Astrocyte of the cerebellum (primary cell): ENCODE data around the gene PEX16.

Experiments
- DNase-seq: peaks from one replicate; pipeline ENCODE4 v3.0.0-alpha.2; 2011; ENCODE audit warnings: low read depth
- H3K4me3 ChIP-seq: 2 replicates; pipeline ENCODE4 v1.5.1; 2011; ENCODE audit warnings: mild to moderate bottlenecking, low read depth, low read length, moderate library complexity
- in situ Hi-C: cut with HindIII; loops from 2 replicates; pipeline ENCODE4 v1.10.0; 2017; ENCODE audit warnings: low sequenced_read_pairs
- TF ChIP-seq, protein P1 (sequence below): IDR thresholded peaks from 2 replicates; pipeline ENCODE4 v1.5.1; 2012; ENCODE audit warnings: low read length, low read depth, moderate library complexity, mild to moderate bottlenecking; ENCODE audit errors: missing control alignments

Gene PEX16

GRCh38 chr11:45932217-45932616 is 14.5 kb upstream of the PEX16 start:
- H3K4me3 ChIP-seq, result no peak overlapping the region
- DNase-seq, result no peak
- TF ChIP-seq, protein P1, sequence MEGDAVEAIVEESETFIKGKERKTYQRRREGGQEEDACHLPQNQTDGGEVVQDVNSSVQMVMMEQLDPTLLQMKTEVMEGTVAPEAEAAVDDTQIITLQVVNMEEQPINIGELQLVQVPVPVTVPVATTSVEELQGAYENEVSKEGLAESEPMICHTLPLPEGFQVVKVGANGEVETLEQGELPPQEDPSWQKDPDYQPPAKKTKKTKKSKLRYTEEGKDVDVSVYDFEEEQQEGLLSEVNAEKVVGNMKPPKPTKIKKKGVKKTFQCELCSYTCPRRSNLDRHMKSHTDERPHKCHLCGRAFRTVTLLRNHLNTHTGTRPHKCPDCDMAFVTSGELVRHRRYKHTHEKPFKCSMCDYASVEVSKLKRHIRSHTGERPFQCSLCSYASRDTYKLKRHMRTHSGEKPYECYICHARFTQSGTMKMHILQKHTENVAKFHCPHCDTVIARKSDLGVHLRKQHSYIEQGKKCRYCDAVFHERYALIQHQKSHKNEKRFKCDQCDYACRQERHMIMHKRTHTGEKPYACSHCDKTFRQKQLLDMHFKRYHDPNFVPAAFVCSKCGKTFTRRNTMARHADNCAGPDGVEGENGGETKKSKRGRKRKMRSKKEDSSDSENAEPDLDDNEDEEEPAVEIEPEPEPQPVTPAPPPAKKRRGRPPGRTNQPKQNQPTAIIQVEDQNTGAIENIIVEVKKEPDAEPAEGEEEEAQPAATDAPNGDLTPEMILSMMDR, result no peak
- in situ Hi-C loops, result no loop called here

GRCh38 chr11:45931739-45932138 is 14.1 kb upstream of the PEX16 start:
- DNase-seq, result no peak
- TF ChIP-seq, protein P1, result no peak
- H3K4me3 ChIP-seq, result no peak overlapping the region
- in situ Hi-C loops, result no loop called here

GRCh38 chr11:45930951-45931570 is 13.4 kb upstream of the PEX16 start:
- in situ Hi-C loops, result no loop called here
- DNase-seq, result no peak
- H3K4me3 ChIP-seq, result no peak overlapping the region
- TF ChIP-seq, protein P1, result no peak

DNA sequence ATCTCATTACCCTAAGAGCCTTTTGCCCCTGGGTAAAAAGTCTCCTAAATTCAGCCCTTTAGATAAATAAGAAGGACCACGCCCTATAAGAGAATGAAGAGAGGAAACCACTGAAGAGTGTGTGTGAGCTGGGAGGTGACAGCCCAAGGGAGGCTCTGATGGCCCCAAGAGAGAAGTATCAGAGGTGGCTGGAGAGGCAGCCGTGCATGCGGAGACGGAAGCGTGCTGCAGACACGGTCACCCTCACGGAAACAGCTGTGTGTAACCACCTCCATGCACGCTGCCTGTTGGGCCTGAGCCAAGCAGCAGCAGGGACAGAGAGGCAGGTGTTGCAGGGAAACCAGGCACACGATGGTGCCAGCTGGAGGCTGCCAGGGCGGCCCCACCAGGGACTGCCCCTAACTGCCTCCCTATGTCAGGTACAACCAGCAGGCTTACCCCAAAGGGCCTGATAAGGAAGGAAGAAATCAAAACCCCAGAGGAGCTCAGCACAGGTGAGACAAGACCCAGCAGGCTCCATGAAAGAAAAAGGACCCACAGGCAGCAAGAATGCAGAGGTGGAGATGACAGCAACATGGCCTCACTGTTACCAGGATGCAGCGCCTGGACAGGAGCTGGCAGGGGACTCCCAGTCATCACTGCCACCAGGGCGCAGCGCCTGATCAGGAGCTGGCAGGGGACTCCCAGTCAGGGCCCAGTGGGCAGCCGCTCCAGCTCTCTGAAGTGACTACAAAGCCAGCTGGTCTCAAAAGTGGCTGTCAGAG is 12.5 kb upstream of the PEX16 start:
- in situ Hi-C loops, result no loop called here
- no peak for DNase-seq
- TF ChIP-seq, protein P1, result no peak
- no peak overlapping the region for H3K4me3 ChIP-seq

DNA sequence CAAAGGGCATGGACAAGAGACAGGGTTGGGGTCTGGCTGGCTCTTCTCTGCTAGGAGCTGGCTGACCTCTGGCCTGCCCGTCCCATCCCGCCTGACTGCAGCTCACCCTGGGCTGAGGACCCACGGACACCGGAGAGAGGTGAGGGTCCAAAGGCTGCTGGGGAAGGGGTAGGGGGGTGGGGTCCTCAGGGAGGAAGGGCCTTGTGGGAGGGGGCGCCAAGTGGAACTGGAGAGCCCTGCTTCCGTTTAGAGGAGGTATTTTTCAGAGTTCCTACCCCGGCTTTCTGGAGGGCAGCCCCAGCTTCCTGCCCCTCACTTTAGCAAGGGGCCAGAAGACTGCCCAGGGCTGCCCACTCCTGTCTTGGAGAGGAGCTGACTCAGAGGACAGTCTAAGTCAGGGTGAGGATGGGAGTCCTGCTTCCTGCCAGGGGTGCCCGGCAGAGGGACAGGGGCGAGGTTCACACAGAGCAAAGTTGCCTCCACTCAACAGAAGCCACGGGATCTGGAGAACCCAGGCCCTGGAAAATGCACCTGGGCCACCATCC is 11.9 kb upstream of the PEX16 start:
- no peak for DNase-seq
- no peak overlapping the region for H3K4me3 ChIP-seq
- TF ChIP-seq, protein P1, result no peak
- in situ Hi-C loops, result no loop called here

DNA sequence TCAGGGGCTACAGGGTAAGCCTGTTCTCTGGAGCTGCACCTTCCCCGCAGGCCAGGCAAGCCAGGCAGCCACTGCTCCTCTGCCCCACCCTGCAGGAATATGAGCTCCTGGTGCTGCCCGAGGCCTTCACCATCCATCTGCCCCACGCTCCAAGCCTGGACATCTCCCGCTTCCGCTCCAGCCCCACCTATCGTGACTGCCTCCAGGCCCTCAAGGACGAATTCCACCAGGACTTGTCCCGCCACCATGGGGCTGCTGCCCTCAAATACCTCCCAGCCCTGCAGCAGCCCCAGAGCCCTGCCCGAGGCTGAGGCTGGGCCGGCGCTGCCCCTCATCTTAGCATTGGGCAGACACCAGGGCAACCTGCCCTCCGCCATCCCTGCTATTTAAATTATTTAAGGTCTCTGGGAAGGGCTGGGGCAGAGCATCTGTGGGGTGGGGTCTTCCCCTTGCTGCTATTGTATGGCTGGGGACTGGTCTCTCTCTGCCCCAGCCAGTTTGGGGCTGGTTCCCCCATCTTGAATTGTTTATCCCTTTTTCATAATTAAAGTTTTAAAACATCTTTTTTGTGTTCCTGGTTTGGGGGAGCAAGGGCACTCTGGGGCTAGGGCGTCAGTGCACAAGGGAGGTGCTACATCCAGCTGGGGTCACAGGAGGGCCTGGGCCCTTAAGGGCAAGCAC is 11.0 kb upstream of the PEX16 start:
- in situ Hi-C loops, result no loop called here
- TF ChIP-seq, protein P1, result no peak
- no peak overlapping the region for H3K4me3 ChIP-seq
- no peak for DNase-seq
